CD4-positive, alpha-beta T cell treated with Interleukin-17A for 4 hours (primary cell): Measurements from ENCODE around the gene GLI3.

Experiments
- DNase-seq: peaks from one replicate; pipeline ENCODE4 v3.0.0-alpha.2; 2020; ENCODE audit warnings: mixed read lengths

GLI3 gene

GRCh38 chr7:42236976-42237810, at the start of gene GLI3:
TSS of gene GLI3 (minus strand) at chr7:42237209. CDS start at chr7:42223253, 13,956 bp downstream.
- DNase-seq: no peak

GRCh38 chr7:42285383-42285824, 48.4 kb upstream of the GLI3 start:
- no peak for DNase-seq

GRCh38 chr7:42283553-42283952, 46.5 kb upstream of the GLI3 start:
- DNase-seq: no peak

GRCh38 chr7:42278344-42278743, 41.3 kb upstream of the GLI3 start:
- DNase-seq: no peak

GRCh38 chr7:42274053-42274452, 37.0 kb upstream of the GLI3 start:
- DNase-seq: no peak

GRCh38 chr7:42272793-42273665, 36.0 kb upstream of the GLI3 start:
- no peak for DNase-seq

- DNase-seq: no peak
Observed at GRCh38 chr7:42269161-42269560, 32.2 kb upstream of the GLI3 start.

- DNase-seq: no peak
Observed at GRCh38 chr7:42264702-42265101, 27.7 kb upstream of the GLI3 start.

- DNase-seq: no peak
Observed at GRCh38 chr7:42263971-42264370, 27.0 kb upstream of the GLI3 start.

GRCh38 chr7:42262964-42263363, 26.0 kb upstream of the GLI3 start:
- DNase-seq: no peak

- DNase-seq: no peak
Observed at GRCh38 chr7:42254217-42254616, 17.2 kb upstream of the GLI3 start.

GRCh38 chr7:42253316-42253715, 16.3 kb upstream of the GLI3 start:
- DNase-seq: no peak

GRCh38 chr7:42250411-42250810, 13.4 kb upstream of the GLI3 start:
- DNase-seq: no peak

GRCh38 chr7:42248579-42248978, 11.6 kb upstream of the GLI3 start:
- no peak for DNase-seq

- DNase-seq: no peak
Observed at GRCh38 chr7:42247301-42247700, 10.3 kb upstream of the GLI3 start.

- DNase-seq: no peak
Observed at GRCh38 chr7:42244828-42245227, 7.8 kb upstream of the GLI3 start.

GRCh38 chr7:42242381-42242780, 5.4 kb upstream of the GLI3 start:
- no peak for DNase-seq

- DNase-seq: no peak
Observed at GRCh38 chr7:42241424-42241823, 4.4 kb upstream of the GLI3 start.

- no peak for DNase-seq
Observed at GRCh38 chr7:42240416-42240815, 3.4 kb upstream of the GLI3 start.

GRCh38 chr7:42238709-42239366, 1.8 kb upstream of the GLI3 start:
- no peak for DNase-seq

GRCh38 chr7:42237811-42238541, 967 bp upstream of the GLI3 start:
- DNase-seq: no peak

- no peak for DNase-seq
Observed at GRCh38 chr7:42236266-42236975, 588 bp downstream of the GLI3 start.
